HG02938 (cell line): ENCODE results near the gene PMF1.

Source experiments
- ATAC-seq: cut with Tn5 transposase; IDR thresholded peaks from one replicate; pipeline ENCODE4 v1.9.1; 2021; ENCODE audit warnings: mild to moderate bottlenecking, moderate library complexity; ENCODE audit not compliant: unreplicated experiment

Gene PMF1

GRCh38 chr1:156233426-156234127 is 20.8 kb downstream of the PMF1 start:
- no peak for ATAC-seq

- ATAC-seq: no peak
Measured at GRCh38 chr1:156236164-156236563, 23.4 kb downstream of the PMF1 start.

- ATAC-seq: no peak
Measured at GRCh38 chr1:156238248-156238647, 25.4 kb downstream of the PMF1 start.

- no peak for ATAC-seq
Measured at GRCh38 chr1:156241311-156241811, 28.6 kb downstream of the PMF1 start.

GRCh38 chr1:156241926-156242325 is 29.1 kb downstream of the PMF1 start, which contains the start of gene BGLAP:
Gene BGLAP, plus strand, starts transcription at chr1:156242184. Its CDS starts 48 bp downstream, at chr1:156242232.
- ATAC-seq: no peak

- ATAC-seq: no peak
Measured at GRCh38 chr1:156242738-156243137, 29.9 kb downstream of the PMF1 start.

- no peak for ATAC-seq
Measured at GRCh38 chr1:156244126-156244525, 31.3 kb downstream of the PMF1 start.

- no peak for ATAC-seq
Measured at GRCh38 chr1:156244712-156245111, 31.9 kb downstream of the PMF1 start.

GRCh38 chr1:156245451-156246232 is 32.8 kb downstream of the PMF1 start:
- no peak for ATAC-seq

GRCh38 chr1:156246241-156246780 is 33.5 kb downstream of the PMF1 start:
- no peak for ATAC-seq

GRCh38 chr1:156246781-156247459 is 34.1 kb downstream of the PMF1 start:
- no peak for ATAC-seq

GRCh38 chr1:156247460-156248322 is 34.9 kb downstream of the PMF1 start, which contains the start of gene PAQR6:
Gene PAQR6, minus strand, starts transcription at chr1:156248056. Its CDS starts 1,325 bp downstream, at chr1:156246731.
- ATAC-seq: no peak

GRCh38 chr1:156248323-156248683 is 35.5 kb downstream of the PMF1 start:
- ATAC-seq: no peak

GRCh38 chr1:156249593-156249992 is 36.8 kb downstream of the PMF1 start:
- ATAC-seq: no peak

- no peak for ATAC-seq
Measured at GRCh38 chr1:156251527-156251926, 38.7 kb downstream of the PMF1 start.

- ATAC-seq: no peak
Measured at GRCh38 chr1:156253634-156254033, 40.8 kb downstream of the PMF1 start.

- ATAC-seq: no peak
Measured at GRCh38 chr1:156257711-156258110, 44.9 kb downstream of the PMF1 start.

GRCh38 chr1:156258859-156259258 is 46.1 kb downstream of the PMF1 start:
- ATAC-seq: no peak

- ATAC-seq: no peak
Measured at GRCh38 chr1:156259805-156260204, 47.0 kb downstream of the PMF1 start.

- no peak for ATAC-seq
Measured at GRCh38 chr1:156260896-156261295, 48.1 kb downstream of the PMF1 start.
